ENCODE data around the gene PRR12.

- TF ChIP-seq CTCF (conservative IDR thresholded peaks at IDR 0.05) (no peak), EZH2 (IDR thresholded peaks at IDR 0.05; ENCODE audit: low read depth) (no peak)
Observed at GRCh38 chr19:49635530-49636232, 44.7 kb downstream of the PRR12 start.

Measured in PC-9 (cell line).